OCI-LY3 (cell line): Measurements from ENCODE around the gene AUTS2.

Source experiments
- H2AFZ ChIP-seq: fragments of 200-600, 300-600 bp; shearing (Covaris generic); 2 replicates; pipeline ENCODE4 v1.6.0; 2014; ENCODE audit warnings: antibody characterized with exemption, low read depth, low read length
- H3K27ac ChIP-seq: fragments of 200-600, 300-600 bp; sonication (generic); 2 replicates; pipeline ENCODE4 v1.5.1; 2014; ENCODE audit warnings: mild to moderate bottlenecking, low read length, moderate library complexity, mixed read lengths
- H3K27me3 ChIP-seq: fragments of 200-600, 300-600 bp; sonication (generic); 2 replicates; pipeline ENCODE4 v1.6.1; 2014; ENCODE audit warnings: low read depth, low read length, mixed read lengths
- H3K36me3 ChIP-seq: fragments of 200-600, 300-600 bp; sonication (generic); replicated peaks from 2 replicates; pipeline ENCODE3; 2014; ENCODE audit warnings: low read depth, low read length, mixed read lengths
- H3K4me1 ChIP-seq: fragments of 300-600, 200-600 bp; sonication (generic); 2 replicates; pipeline ENCODE4 v1.6.1; 2014; ENCODE audit warnings: low read length, mixed read lengths
- H3K4me2 ChIP-seq: fragments of 200-600, 300-600 bp; sonication (generic); 2 replicates; pipeline ENCODE4 v1.6.1; 2014; ENCODE audit warnings: low read length, mixed read lengths
- H3K4me3 ChIP-seq: fragments of 300-600, 200-600 bp; sonication (generic); 2 replicates; pipeline ENCODE4 v1.5.1; 2014; ENCODE audit warnings: antibody characterized with exemption, mild to moderate bottlenecking, low read length, moderate library complexity
- H3K79me2 ChIP-seq: fragments of 300-600, 200-600 bp; shearing (Covaris generic); 2 replicates; pipeline ENCODE4 v1.6.1; 2014; ENCODE audit warnings: mild to moderate bottlenecking, low read length, mixed read lengths
- H3K9ac ChIP-seq: fragments of 300-600, 200-600 bp; shearing (Covaris generic); 2 replicates; pipeline ENCODE4 v1.6.0; 2014; ENCODE audit warnings: mild to moderate bottlenecking, low read length, moderate library complexity
- H3K9me3 ChIP-seq: fragments of 200-600, 300-600 bp; shearing (Covaris generic); 2 replicates; pipeline ENCODE4 v1.6.1; 2014; ENCODE audit warnings: low read length, mixed read lengths; ENCODE audit not compliant: insufficient read depth
- H4K20me1 ChIP-seq: fragments of 200-600, 300-600 bp; sonication (generic); 2 replicates; pipeline ENCODE4 v1.6.1; 2016; ENCODE audit warnings: low read length, mixed read lengths; ENCODE audit not compliant: insufficient read depth
- CTCF ChIP-seq: fragments of 200-600, 300-600 bp; sonication (generic); IDR thresholded peaks from 2 replicates; pipeline ENCODE4 v1.5.1; 2014; ENCODE audit warnings: antibody characterized with exemption, low read length, low read depth
- EZH2phosphoT487 ChIP-seq: fragments of 200-600 bp; shearing (Covaris generic); IDR thresholded peaks from 2 replicates; pipeline ENCODE4 v1.6.1; 2018; ENCODE audit warnings: antibody characterized with exemption, mixed run types, low read depth

The AUTS2 gene

GRCh38 chr7:69801729-69802682 is 203.7 kb downstream of the AUTS2 start:
- Histone ChIP-seq H3K79me2 (no peaks in the 10 kb centered on the region), H3K9ac (no peak overlapping the region), H3K9me3 (no peaks in the 10 kb centered on the region), H3K27me3 (no peaks in the 10 kb centered on the region), H3K4me3 (no peak overlapping the region), H4K20me1 (no peaks in the 10 kb centered on the region), H3K4me2 (no peak overlapping the region), H3K36me3 (no peaks in the 10 kb centered on the region), H2AFZ (no peak overlapping the region), H3K4me1 (no peaks in the 10 kb centered on the region), H3K27ac (no peak overlapping the region)
- no peak for TF ChIP-seq EZH2phosphoT487
- no peak for TF ChIP-seq CTCF

GRCh38 chr7:69803699-69804516 is 205.6 kb downstream of the AUTS2 start:
- no peaks in the 10 kb centered on the region for H4K20me1 ChIP-seq
- TF ChIP-seq CTCF = no peak
- no peak for TF ChIP-seq EZH2phosphoT487
- H3K4me2 ChIP-seq = no peak overlapping the region
- H3K36me3 ChIP-seq = no peaks in the 10 kb centered on the region
- H2AFZ ChIP-seq = no peak overlapping the region
- no peaks in the 10 kb centered on the region for H3K27me3 ChIP-seq
- no peak overlapping the region for H3K27ac ChIP-seq
- H3K9me3 ChIP-seq = no peaks in the 10 kb centered on the region
- no peaks in the 10 kb centered on the region for H3K4me1 ChIP-seq
- no peak overlapping the region for H3K9ac ChIP-seq
- H3K4me3 ChIP-seq = no peak overlapping the region
- no peaks in the 10 kb centered on the region for H3K79me2 ChIP-seq

- Histone ChIP-seq H3K27ac (no peak overlapping the region), H3K4me1 (no peaks in the 10 kb centered on the region), H3K4me3 (no peak overlapping the region), H3K9me3 (no peaks in the 10 kb centered on the region), H3K9ac (no peak overlapping the region), H3K79me2 (no peaks in the 10 kb centered on the region), H3K4me2 (no peak overlapping the region), H3K36me3 (no peaks in the 10 kb centered on the region), H4K20me1 (no peaks in the 10 kb centered on the region), H2AFZ (no peak overlapping the region), H3K27me3 (no peaks in the 10 kb centered on the region)
- TF ChIP-seq EZH2phosphoT487 (no peak), CTCF (no peak)
Observed at GRCh38 chr7:69804962-69805361, 206.7 kb downstream of the AUTS2 start.

- H3K79me2 ChIP-seq = no peaks in the 10 kb centered on the region
- no peaks in the 10 kb centered on the region for H3K36me3 ChIP-seq
- H3K4me3 ChIP-seq = no peak overlapping the region
- no peak overlapping the region for H3K27ac ChIP-seq
- H3K4me2 ChIP-seq = no peak overlapping the region
- H4K20me1 ChIP-seq = no peaks in the 10 kb centered on the region
- no peaks in the 10 kb centered on the region for H3K27me3 ChIP-seq
- TF ChIP-seq CTCF (no peak), EZH2phosphoT487 (no peak)
- H2AFZ ChIP-seq = no peak overlapping the region
- no peak overlapping the region for H3K9ac ChIP-seq
- no peaks in the 10 kb centered on the region for H3K9me3 ChIP-seq
- H3K4me1 ChIP-seq = no peaks in the 10 kb centered on the region
Observed at GRCh38 chr7:69808391-69808790, 210.1 kb downstream of the AUTS2 start.
